ENCODE results near the gene ABLIM3. TPM values are rescaled to one million over a fixed set of nuclear protein-coding genes. Genes with fewer than 3 reads are reported as not detected.
A peak's percentile ranks its signal among the peaks of the same experiment; 100 is the strongest.

The ABLIM3 gene
- total RNA-seq = 1 to 10 TPM; 4.2 to 6.5 (median 4.7) TPM

DNA sequence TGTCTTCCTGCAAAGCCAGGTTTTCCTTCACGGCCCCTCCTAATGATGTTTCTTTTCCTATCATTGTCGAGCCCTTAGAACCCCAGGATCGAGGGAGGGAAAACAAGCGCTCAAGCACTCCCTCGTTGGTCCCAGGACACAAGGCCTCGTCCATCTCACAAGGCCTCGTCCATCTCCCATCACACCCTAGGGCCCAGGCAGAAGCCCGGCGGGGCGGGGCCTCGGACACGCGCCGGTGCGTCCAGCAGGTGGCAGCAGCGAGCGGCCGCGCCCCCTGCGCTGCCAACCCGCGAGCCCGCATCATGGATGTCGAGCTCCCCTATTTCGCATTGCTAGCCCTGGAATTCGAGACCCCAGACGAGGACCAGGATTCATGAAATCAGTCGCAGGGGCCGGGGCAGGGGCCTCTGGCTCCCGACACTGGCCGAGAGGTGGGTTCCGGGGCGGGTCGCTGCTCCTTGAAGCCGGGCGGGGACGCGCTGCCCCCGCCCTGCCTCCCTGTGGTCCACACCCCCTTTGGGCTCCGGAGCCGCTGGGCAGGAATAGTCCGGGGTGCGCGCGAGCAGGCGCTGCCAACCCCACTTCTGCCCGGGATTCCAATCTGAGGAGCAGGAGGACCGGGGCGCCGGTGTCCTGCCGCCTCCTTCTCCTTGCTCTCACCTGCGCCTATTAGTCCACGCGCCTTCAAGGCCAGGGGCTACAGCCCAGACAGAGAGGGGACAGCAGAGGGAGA, at the start of gene ABLIM3:
ABLIM3 (plus strand) TSS at position 270 of the 733 bp plus-strand sequence. CDS start 603 bp downstream, outside the sequence.
- H3K4me1 ChIP-seq = peaks cover 0 to 20% (median 6%) of the 10 kb centered on the region in 4 donors
- H3K4me3 ChIP-seq = peak within 1 kb of the TSS; percentile 22 to 69 (median 46)
- DNase-seq = peak; percentile 60
- intact Hi-C loops (cut with DNase I; ENCODE audit: low total_unique reads) (loop anchor here (5.0 to 10.0 kb wide), 2 partner anchors 131 to 603 kb away; partner anchors contain the start of gene AFAP1L1), in situ Hi-C loops (cut with MboI; ENCODE audit: low pct_ligation_motif_present in 1 of 4, low pct_unique_long_range_greater_than_20kb in 1 of 4, low sequenced_read_pairs in 3 of 4) (loop anchor here (10.0 to 25.0 kb wide), 3 partner anchors 93 to 113 kb away; no protein-coding TSS in a partner anchor)
- H3K27me3 ChIP-seq = peaks cover 17% of the 10 kb centered on the region
- H3K27ac ChIP-seq = peak within 1 kb of the TSS; percentile 50 to 64 (median 56)
- 6% methylated on average over 51 of the region's 54 CpGs; no CpG with 5 or more reads in 1 of the 2 donors for WGBS, 2 donors (ENCODE audit: low coverage in 1 of 2)
- no peaks in the 10 kb centered on the region for H3K36me3 ChIP-seq
- no peaks in the 10 kb centered on the region for H3K9me3 ChIP-seq
- TF ChIP-seq EP300 (IDR thresholded peaks at IDR 0.05; ENCODE audit: low read depth) = no peak
- TF ChIP-seq POLR2A (IDR thresholded peaks at IDR 0.05) = no peak
- TF ChIP-seq, protein P1, sequence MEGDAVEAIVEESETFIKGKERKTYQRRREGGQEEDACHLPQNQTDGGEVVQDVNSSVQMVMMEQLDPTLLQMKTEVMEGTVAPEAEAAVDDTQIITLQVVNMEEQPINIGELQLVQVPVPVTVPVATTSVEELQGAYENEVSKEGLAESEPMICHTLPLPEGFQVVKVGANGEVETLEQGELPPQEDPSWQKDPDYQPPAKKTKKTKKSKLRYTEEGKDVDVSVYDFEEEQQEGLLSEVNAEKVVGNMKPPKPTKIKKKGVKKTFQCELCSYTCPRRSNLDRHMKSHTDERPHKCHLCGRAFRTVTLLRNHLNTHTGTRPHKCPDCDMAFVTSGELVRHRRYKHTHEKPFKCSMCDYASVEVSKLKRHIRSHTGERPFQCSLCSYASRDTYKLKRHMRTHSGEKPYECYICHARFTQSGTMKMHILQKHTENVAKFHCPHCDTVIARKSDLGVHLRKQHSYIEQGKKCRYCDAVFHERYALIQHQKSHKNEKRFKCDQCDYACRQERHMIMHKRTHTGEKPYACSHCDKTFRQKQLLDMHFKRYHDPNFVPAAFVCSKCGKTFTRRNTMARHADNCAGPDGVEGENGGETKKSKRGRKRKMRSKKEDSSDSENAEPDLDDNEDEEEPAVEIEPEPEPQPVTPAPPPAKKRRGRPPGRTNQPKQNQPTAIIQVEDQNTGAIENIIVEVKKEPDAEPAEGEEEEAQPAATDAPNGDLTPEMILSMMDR (IDR thresholded peaks at IDR 0.05) = peak; percentile 72 to 96 (median 94)
- no peak for TF ChIP-seq POLR2AphosphoS5 (IDR thresholded peaks at IDR 0.05)

DNA sequence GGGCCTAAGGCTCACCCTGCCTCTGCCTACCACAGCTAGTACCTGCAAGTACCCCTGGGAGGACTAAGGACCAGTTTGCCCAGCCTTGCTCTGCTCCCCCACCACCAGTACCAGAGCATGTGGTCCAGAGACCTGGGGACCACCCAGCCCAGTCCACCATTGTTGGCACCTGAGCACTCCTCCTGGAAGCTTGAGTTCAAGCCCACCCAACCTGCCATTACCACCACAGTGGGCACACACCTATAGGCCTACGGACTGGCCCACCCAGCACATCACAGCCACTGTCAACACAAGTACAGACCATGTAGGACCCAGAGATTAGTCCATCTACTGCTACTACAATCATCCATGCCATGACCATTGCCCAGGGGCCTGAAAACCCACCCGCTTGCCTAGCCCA, 47.7 kb upstream of the ABLIM3 start:
- Histone ChIP-seq H3K27me3 (no peaks in the 10 kb centered on the region), H3K36me3 (no peaks in the 10 kb centered on the region), H3K27ac (no peak overlapping the region), H3K4me3 (no peak overlapping the region), H3K4me1 (no peaks in the 10 kb centered on the region), H3K9me3 (peaks cover 2 to 11% of the 10 kb centered on the region in 2 donors)
- intact Hi-C loops (cut with DNase I; ENCODE audit: low total_unique reads) (no loop called here), in situ Hi-C loops (cut with MboI; ENCODE audit: low pct_ligation_motif_present in 1 of 4, low pct_unique_long_range_greater_than_20kb in 1 of 4, low sequenced_read_pairs in 3 of 4) (no loop called here)
- DNase-seq = no peak
- TF ChIP-seq, protein P1 (IDR thresholded peaks at IDR 0.05) = no peak
- no peak for TF ChIP-seq POLR2AphosphoS5 (IDR thresholded peaks at IDR 0.05)
- no peak for TF ChIP-seq EP300 (IDR thresholded peaks at IDR 0.05; ENCODE audit: low read depth)
- no peak for TF ChIP-seq POLR2A (IDR thresholded peaks at IDR 0.05)
- WGBS, 2 donors (ENCODE audit: low coverage in 1 of 2) = 50% methylated on average over 2 of the region's 2 CpGs; no CpG with 5 or more reads in 1 of the 2 donors

DNA sequence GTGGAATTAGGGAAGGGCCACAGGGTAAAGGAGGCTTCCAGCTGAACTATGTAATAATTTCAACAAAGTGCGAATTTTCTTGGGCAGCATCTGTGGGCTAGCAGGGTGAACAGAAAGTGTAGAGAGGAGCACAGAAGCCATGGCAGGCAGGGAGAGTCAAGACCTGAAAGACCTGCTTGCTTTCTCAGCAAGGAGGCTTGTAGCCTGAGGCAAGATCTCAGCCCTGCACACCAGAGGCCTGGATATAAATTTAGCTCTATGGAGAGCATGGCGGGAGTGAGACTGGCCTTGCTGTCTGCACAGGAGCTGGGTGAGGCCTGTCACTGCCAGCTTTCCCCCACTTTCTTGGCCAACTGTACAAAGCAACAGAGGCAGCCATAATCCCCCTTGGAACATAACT, 46.3 kb upstream of the ABLIM3 start:
- Histone ChIP-seq H3K9me3 (peaks cover 7 to 21% of the 10 kb centered on the region in 2 donors), H3K4me3 (no peak overlapping the region), H3K27me3 (no peaks in the 10 kb centered on the region), H3K27ac (no peak overlapping the region), H3K36me3 (no peaks in the 10 kb centered on the region), H3K4me1 (no peaks in the 10 kb centered on the region)
- in situ Hi-C loops (cut with MboI; ENCODE audit: low pct_ligation_motif_present in 1 of 4, low pct_unique_long_range_greater_than_20kb in 1 of 4, low sequenced_read_pairs in 3 of 4) = no loop called here
- no peak for DNase-seq
- TF ChIP-seq, protein P1 (IDR thresholded peaks at IDR 0.05) = no peak
- no peak for TF ChIP-seq EP300 (IDR thresholded peaks at IDR 0.05; ENCODE audit: low read depth)
- intact Hi-C loops (cut with DNase I; ENCODE audit: low total_unique reads) = no loop called here
- 88 to 100% methylated on average over 1 to 2 of the region's 2 CpGs for WGBS, 2 donors (ENCODE audit: low coverage in 1 of 2)

GRCh38 chr5:149099920-149100319, 41.4 kb upstream of the ABLIM3 start:
- no peaks in the 10 kb centered on the region for H3K4me1 ChIP-seq
- no peaks in the 10 kb centered on the region for H3K27me3 ChIP-seq
- TF ChIP-seq, protein P1 (IDR thresholded peaks at IDR 0.05) = no peak
- no peak for TF ChIP-seq POLR2A (IDR thresholded peaks at IDR 0.05)
- TF ChIP-seq POLR2AphosphoS5 (IDR thresholded peaks at IDR 0.05) = no peak
- TF ChIP-seq EP300 (IDR thresholded peaks at IDR 0.05; ENCODE audit: low read depth) = no peak
- intact Hi-C loops (cut with DNase I; ENCODE audit: low total_unique reads) = no loop called here
- H3K4me3 ChIP-seq = no peak overlapping the region
- no peak overlapping the region for H3K27ac ChIP-seq
- DNase-seq = no peak
- no peaks in the 10 kb centered on the region for H3K36me3 ChIP-seq
- in situ Hi-C loops (cut with MboI; ENCODE audit: low pct_ligation_motif_present in 1 of 4, low pct_unique_long_range_greater_than_20kb in 1 of 4, low sequenced_read_pairs in 3 of 4) = loop anchor here in 1 of 4 donors (25.0 kb wide), 1 partner anchor 363 kb away; no protein-coding TSS in a partner anchor
- H3K9me3 ChIP-seq = peaks cover 9 to 32% of the 10 kb centered on the region in 2 donors

Measured in transverse colon (tissue), 4 donors.